OCI-M1 (cell line): ENCODE results near the gene DNAI1.
"Not testable (repeated sequence)": the region's sequence is repeated elsewhere in the genome, so short reads cannot be mapped to it uniquely, and the experiment has no call there.

Source experiments
- DNase-seq: peaks from one replicate; lab custom pipeline; 2025; lab: John Stamatoyannopoulos, UW

The DNAI1 gene

GRCh38 chr9:34513567-34514214 lies 55.1 kb downstream of the DNAI1 start:
- no peak for DNase-seq

- no peak for DNase-seq
These were observed 55.8 kb downstream of the DNAI1 start for GRCh38 chr9:34514401-34514800.

- no peak for DNase-seq
These were observed 56.2 kb downstream of the DNAI1 start for GRCh38 chr9:34514816-34515215.

- DNase-seq = no peak
These were observed 57.4 kb downstream of the DNAI1 start for GRCh38 chr9:34515959-34516358.

GRCh38 chr9:34517185-34517584 lies 58.6 kb downstream of the DNAI1 start:
- no peak for DNase-seq

GRCh38 chr9:34518110-34518616 lies 59.6 kb downstream of the DNAI1 start:
- no peak for DNase-seq

GRCh38 chr9:34518896-34519295 lies 60.3 kb downstream of the DNAI1 start:
- no peak for DNase-seq

- no peak for DNase-seq
These were observed 60.9 kb downstream of the DNAI1 start for GRCh38 chr9:34519321-34520020.

- no peak for DNase-seq
These were observed 61.5 kb downstream of the DNAI1 start for GRCh38 chr9:34520096-34520495.

GRCh38 chr9:34520505-34521385 lies 62.1 kb downstream of the DNAI1 start:
- DNase-seq = no peak

- DNase-seq = no peak
These were observed 62.9 kb downstream of the DNAI1 start for GRCh38 chr9:34521406-34522045.

GRCh38 chr9:34522091-34522887 lies 63.7 kb downstream of the DNAI1 start:
- no peak for DNase-seq

- peak; percentile 94 for DNase-seq
These were observed 64.6 kb downstream of the DNAI1 start, which contains the start of gene ENHO for GRCh38 chr9:34522971-34523797. ENHO (minus strand) TSS chr9:34522990; CDS start chr9:34521695, 1,295 bp downstream.

GRCh38 chr9:34524349-34524748 lies 65.7 kb downstream of the DNAI1 start:
- no peak for DNase-seq

- no peak for DNase-seq
These were observed 67.4 kb downstream of the DNAI1 start for GRCh38 chr9:34526026-34526425.

- not testable (repeated sequence) for DNase-seq
These were observed 73.4 kb downstream of the DNAI1 start for GRCh38 chr9:34532041-34532440.

GRCh38 chr9:34536685-34537084 lies 78.1 kb downstream of the DNAI1 start:
- no peak for DNase-seq

- no peak for DNase-seq
These were observed 82.2 kb downstream of the DNAI1 start for GRCh38 chr9:34540827-34541226.

- DNase-seq = no peak
These were observed 82.9 kb downstream of the DNAI1 start for GRCh38 chr9:34541540-34541939.

- DNase-seq = no peak
These were observed 85.4 kb downstream of the DNAI1 start for GRCh38 chr9:34544035-34544434.
